HG02973 (cell line): ENCODE measurements around the gene MXD3.
"Not testable (repeated sequence)": the region's sequence is repeated elsewhere in the genome, so short reads cannot be mapped to it uniquely, and the experiment has no call there.

ENCODE experiments used
- ATAC-seq: cut with Tn5 transposase; IDR thresholded peaks from one replicate; pipeline ENCODE4 v1.9.1; 2021; ENCODE audit warnings: moderate library complexity; ENCODE audit not compliant: unreplicated experiment

Gene MXD3

DNA sequence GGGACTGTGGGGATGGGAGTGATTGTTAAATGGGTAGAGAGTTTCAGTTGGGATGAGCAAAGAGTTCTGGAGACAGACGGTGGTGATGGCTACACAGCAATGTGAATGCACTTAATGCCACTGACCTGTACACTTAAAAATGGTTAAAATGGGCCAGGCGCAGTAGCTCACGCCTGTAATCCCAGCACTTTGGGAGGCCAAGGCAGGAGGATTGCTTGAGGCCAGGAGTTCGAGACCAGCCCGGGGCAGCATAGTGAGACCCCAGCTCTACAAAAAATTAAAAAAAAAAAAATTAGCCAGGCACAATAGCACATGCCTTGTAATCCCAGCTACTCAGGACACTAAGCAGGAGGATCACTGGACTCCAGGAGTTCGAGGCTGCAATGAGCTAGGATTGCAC, 32.1 kb upstream of the MXD3 start:
- ATAC-seq: no peak

DNA sequence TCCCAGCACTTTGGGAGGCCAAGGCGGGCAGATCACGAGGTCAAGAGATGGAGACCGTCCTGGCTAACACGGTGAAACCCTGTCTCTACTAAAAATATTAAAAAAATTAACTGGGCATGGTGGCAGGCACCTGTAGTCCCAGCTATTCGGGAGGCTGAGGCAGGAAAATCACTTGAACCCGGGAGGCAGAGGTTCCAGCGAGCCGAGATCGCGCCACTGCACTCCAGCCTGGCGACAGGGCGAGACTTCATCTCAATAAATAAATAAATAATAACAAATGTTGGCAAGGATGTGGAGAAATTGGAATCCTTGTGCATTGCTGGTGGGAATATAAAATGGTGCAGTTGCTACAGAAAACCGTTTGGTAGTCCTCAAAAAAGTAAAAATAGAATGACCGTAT, 31.3 kb upstream of the MXD3 start:
- ATAC-seq: not testable (repeated sequence)

DNA sequence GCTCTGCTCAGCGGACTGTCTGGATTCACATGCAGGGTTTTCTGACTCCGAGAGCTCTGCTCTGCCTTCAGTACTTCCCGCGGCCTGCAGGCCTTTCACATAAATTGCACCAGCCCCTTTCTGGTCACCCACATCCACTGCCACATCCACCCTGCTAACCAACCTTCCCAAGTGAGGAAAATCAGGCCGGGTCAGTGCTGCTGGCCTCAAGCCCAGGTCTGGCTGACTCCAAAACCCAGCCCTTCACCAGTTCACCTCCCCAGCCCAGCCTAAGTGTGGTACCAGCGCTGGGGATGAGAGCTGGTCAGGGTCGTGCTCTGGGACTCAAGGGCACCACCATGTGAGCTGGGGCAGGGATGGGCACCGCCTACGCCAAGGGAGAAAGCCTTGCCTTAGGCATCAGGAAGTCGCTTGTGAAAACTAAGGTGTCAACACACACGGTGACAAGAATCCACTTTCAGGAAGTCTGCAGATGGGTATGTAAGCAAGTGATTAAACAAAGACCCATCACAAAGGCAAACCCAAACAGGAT, 27.5 kb upstream of the MXD3 start:
- no peak for ATAC-seq

DNA sequence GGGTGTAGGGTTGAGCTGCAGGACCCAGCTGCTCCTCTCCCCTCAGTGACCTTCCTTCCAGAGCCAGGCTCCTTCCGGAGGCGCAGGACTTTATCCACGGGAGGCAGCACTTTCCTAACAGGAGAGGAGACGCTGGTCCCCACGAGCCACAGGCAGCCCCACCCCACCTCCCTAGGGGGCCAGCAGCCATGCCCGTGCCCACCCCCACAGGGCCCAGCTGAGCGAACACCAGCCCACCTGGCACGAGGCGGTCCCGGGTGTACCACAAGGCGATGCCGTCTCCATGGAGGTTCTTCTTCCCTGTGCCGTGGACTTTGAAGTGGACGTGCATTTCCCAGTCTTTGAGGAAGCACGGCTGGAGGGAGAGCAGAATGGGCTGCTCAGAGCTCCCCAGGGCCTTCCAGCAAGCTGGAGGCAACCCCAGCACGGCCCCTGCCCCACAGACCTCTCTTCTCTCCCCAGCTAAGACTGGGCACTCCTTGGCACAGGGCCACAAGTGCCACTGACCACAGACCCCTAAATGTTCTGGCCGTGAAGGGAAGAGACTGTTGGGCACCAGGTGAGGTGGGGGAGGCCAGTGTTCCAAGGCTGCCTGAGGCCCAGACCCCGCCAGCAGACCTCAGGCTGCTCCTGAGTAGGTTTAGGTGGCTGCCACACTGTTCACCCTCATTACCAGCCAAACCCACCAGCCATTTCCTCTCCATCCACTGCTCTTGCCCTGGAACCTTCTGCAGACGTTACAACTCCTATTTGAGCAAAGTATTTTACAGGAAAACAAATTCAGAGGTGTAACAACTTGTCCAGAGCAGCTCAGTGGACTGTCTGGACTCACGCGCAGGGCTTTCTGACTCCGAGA, 26.8 kb upstream of the MXD3 start:
- ATAC-seq: no peak

DNA sequence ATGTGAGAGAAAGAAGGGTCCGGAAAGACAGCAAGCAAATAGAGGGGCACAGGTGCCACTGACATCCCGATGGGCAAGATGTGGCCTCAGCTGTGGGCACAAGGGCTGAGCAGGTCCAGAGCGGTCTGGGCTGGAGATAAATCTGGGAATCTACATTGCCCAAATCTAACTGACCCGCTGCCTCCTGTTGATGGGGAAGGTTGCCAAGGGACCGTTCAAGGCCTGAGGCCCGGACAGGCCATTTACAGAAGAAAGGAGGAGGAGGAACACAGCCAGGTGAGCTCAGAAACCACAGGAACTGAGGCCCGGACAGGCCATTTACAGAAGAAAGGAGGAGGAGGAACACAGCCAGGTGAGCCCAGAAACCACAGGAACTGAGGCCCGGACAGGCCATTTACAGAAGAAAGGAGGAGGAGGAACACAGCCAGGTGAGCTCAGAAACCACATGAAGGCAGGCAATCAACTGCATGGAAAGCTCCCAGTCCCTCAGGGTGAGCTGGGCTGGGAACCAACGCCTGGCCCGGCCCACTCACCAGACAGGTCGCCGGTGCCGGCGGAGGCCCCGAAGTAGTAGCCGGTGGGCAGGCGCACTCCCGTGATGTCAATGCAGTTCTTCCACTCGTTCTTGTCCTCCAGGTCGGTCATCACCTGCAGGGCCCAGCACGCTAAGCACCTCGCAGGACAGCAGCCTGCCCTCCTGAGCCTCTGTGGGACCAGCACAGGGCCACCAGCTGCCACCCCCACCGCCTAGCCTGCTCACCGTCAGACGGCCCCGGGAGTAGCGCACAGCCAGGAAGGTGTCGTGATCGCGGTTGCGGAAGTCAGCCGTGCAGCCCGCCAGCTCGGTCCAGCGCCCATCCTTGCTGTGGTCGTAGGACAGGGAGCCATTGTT, 25.2 kb upstream of the MXD3 start:
- ATAC-seq: no peak

DNA sequence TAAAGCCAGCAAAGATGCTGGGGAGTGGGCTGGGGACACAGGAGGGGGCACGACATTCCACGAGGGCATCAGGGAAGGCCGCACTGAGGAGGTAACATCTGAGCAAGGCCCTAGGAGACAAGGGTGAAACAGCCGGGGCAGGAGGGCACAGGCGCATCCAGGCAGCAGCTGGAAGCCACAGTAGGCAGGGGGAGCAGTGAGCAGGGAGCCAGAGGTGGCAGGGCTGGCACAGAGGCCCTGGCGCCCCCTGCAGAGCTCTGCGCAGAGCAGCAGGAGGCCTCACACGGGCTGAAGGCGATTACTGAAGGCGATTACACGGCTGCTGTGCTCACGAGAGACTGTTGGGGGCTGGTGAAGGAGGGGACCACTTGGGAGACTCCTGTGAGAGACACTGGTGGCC, 24.4 kb upstream of the MXD3 start:
- no peak for ATAC-seq

DNA sequence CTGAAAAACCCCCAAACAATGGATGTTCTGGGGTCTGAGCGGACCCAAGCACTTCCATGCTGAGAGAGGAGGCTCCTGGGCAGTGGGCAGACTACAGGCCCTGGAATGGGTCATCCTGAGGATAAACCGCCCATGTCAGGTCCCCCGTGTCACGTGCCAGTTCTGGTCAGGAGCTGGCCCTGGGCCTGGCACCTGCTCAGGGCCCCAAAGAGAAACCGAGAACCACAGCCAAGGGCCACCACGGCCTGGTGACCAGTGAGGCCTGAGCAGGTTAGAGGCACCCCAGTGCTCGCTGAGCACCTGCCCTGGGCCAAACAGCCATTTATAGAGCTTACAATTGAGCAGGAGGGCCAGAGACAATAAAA, 24.0 kb upstream of the MXD3 start:
- ATAC-seq: no peak

DNA sequence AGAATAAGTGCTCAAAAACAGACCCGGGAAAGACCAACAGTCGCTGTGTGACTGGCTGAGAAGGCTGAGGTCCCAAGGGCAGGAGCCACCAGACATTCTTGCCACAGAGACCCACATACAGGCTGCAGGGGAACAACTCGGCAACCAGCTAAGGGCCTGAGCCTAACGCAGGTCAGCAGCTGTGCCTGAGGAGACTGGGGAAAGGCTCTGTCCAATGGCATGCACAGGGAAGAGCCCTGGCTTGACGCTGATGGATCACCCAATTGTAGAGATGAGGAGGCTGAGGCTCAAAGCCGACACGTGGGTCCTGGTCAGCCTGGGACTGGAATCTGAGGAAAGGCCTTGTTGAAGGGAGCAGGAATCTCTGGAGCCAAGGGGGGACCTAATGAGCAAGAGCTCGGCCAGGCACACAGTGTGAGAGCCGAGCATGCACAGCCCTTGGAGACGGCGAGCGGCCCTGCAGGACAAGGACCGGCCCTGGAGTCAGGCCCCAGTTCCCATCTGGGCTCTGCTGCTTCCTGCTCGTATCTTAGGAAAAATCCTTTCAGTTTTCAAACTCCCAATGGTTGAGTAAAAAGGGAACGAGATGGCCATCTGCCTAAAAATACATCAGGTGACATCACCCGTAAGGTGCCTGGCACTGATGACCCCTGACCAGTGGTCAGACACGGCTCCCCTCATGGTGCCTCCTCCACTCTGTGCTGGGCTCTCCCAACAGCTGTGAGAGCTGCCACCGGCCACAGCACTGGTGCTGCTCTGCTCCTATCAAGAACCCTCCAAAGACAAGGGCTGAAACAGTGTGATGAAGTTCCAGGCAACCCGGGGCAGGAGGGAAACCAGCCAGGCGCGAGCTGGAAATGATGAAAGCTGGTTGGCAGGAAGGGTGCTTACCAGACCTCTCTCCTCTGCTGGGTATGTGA, 23.3 kb upstream of the MXD3 start:
- no peak for ATAC-seq

DNA sequence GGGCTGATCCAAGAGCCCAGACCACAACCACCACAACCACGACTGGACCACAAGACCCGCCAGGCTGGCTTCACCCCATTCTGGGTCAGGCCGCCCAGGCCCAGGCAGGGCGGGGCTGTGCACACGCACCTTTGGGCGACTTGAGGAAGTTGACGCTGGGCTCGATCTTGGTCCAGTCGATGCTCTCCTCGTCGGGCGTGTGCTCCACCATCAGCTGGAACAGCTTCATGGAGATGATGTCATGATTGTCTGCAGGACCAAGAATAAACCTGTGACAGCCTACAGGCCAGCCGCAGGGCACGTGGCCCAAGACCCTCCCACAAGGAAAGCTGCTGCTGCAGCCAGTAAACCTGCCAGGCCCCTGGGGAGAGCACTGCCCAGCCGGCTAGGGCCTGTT, 22.5 kb upstream of the MXD3 start:
- ATAC-seq: no peak

DNA sequence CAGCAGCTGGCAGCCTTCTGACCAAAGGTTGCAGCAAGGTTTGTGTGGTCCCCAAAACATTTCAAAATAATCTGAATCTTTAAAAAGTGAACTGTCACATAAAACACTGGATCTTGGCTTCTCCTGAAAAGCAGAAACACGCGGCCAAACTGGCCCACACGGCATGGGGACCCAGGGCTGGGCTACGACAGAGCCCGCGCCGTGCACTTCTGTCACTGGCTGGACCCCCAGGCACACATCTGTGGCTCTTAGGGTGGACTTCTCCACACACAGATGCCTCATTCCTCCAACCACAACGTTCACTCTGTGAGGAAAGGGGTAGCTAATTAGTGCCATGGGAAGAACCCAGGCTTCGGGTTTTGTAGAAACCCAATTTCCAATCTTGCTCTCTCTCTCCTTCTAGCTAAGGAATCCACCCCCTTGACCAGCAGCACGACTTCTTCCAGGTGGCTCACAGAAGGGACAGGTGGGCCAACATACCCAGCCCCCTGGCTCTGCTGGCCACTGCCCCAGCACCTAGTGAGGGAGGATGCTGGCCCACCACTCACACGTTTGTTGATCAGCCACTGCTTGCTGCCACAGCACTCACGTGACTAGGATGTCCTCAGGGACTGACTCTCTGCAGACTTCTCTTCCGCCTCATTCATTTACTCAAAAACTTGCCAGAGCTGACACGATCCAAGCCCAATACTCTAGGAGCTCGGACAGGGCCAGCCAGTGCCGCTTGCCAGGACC, 21.9 kb upstream of the MXD3 start:
- ATAC-seq: no peak

DNA sequence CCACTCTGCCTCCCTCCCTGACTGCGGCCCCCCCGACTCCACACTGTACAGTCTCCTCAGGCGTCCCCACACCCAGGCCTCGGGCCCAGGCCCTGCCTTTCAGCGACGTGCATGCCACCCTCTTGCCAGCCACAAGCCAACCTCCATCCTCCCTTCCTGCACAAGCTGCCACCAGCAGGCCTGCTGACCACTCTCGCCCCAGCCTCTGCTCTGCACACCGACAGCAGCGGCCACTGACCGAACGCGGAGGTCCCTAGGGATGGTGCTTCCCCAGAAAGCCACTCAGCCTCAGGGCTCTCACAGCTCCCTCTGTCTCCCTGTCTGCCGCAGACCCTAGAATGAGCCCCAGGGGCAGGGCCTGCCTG, 21.2 kb upstream of the MXD3 start:
- no peak for ATAC-seq

DNA sequence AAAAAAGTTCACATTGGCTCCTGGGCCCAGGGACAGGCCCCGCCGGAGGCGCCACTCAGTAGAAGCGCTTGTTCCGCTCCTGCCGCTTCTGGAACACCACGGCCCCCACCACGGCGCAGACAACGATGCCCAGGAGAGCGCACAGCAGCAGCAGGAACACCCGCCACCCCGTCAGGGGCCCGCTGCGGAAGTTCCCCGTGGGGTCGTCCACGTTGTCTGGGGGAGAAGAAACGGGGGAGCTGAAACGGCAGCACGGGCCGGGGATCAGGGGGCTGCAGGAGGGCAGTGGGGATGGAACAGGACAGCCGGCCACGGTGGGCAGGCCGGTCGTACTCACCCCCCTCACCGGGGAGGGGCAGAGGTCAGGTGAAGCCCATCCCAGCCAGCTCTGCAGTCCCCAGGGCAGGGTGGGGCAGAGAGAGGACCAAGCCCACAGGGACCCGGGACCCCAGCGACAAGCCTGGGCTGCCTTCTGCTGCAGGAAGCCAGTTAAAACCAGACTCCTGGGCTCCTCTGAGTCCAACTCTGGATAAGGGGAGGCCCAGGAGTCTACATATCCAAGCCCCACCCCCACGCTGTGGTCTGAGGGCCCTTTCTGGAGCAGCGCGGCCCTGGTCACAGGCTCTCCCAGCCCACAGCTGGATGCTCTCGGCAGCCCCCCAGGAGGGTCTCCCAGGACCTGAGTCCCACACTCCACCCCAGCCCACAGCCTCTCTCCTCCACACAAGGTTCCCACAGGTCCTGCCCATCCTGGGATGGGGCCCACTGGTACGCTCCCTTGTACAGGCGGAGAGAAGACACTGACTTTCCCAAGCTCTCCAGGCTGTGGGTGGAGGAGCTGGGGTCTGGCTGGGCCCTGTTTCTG, 20.6 kb upstream of the MXD3 start:
- no peak for ATAC-seq

DNA sequence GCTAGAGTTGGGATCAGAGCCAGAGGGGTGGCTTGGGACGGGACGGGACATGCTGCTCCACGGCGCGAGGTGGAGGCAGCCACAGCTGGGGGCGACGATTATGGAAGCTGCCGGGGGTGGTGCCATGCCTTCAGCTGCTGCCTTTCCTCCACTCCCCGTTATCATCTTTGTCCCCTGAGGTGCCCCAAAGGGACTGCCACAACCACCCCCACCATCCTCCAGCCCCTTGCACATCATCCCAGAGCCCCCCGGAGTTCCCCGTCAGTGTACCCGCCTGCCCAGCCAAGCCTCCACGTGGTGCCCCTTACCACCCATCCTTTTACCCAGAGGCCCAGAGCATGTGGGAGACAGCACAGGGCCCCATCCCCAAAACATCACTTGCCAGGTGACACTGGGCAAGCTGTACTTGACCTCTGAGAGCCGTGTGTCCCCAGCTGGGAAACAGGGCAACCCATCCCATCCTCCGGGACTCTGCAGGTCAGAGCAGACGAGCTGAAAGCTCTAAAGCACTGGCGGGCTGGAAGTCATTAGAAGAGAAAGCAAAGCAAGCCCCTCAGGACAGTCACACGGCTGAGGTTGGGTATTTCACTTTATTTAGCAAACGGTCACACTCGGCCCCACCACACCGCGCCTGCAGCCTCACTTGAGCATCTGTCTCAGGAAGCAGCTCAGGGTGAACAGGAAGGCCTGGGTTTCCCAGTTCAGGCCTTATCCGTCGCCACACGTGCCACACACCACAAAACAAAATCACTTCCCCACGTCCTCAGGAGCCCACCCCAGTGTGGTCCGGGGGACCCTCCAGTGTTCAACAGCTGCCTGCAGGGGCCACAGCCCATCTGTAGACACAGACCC, 19.5 kb upstream of the MXD3 start:
- no peak for ATAC-seq

DNA sequence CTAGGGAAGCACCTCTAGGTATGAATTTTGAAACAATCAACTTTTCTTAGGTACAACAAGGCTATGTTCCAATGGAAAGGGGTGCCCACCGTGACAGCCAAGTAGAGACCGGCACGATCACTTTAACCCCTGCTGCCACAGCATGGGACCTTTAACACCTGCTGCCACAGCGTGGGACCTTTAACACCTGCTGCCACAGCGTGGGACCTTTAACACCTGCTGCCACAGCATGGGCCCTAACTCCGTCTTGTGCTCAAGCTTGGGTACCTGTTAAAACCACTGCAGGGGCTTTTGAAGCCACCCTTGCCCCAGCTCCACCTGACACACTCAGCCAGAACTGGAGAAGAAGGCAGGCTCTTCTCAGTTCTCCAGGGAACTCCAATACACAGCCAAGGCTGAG, 18.2 kb upstream of the MXD3 start:
- no peak for ATAC-seq

DNA sequence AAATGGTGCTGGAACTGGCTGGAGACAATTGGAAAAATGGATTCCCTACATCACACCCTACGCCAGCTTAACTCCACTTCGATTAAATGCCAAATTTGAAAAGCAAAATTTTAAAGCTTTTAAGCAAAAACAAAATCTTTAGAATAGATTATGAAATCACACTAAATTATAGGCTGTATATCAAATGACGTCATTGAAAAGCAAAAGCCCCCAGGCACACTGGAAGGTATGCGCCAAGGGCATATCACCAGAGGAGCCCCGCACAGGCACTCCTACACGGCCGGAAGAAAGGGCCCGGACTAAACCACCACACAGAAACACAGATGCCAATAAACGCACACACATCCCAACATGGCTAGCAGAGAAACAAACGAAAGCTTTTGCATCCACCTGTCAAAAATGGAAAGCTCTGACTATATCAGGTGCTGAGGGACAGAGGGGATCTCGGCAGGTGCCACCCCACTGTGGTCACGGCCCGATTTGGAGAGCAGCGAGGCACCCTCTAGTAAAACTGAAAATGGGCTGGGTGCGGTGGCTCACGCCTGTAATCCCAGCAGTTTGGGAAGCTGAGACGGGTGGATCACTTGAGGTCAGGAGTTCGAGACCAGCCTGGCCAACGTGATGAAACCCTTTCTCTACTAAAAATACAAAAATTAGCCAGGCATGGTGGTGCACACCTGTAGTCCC, 17.0 kb upstream of the MXD3 start:
- ATAC-seq: no peak

DNA sequence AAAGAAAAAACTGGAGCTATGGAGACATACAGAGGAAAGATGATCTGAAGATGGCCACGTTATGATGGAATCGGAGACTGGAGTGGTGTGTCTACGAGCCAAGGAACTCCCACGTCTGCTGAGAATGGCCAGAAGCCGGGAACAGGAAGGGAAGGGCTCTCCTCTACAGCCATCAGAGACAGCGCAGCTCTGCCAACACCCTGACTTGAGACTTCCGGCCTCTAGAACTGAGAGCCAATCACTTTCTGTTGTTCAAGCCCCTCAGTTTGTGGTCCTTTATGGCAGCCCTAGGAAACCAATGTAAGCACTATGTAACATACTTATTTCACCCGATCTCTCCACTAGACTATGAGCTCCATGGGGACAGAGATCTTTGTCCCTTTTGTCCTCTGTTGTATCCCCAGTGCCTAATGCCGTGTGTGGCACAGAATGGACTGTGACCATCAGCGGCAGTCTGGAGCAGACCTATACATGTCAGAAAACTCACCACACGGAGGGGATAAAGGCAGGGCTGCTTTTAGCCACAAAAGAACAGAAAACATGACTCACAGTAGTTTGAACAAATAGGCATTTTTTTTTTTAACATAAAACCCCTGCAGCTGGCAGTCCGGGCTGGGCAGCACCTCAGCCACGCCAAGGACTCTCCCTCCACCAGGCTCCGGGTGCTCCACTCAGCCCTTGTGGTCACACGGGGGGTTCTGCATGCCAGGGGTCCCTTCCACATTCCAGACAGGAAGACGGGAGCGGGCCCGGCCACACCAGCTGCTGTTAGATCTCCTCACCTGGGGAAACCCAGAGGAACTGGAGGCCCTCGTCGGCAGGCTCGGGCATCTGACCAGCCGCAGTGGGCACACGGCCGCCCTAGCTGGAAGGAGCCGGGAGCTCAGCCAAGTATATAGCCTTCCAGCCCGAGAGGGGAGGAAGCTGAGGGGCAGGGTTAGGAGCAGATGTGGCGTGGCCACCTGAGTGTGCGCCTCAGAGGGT, 16.1 kb upstream of the MXD3 start:
- ATAC-seq: no peak
